Measurements from ENCODE around the gene SPIB. TPM values are rescaled to one million over a fixed set of nuclear protein-coding genes. Genes with fewer than 3 reads are reported as not detected.

Gene SPIB
- total RNA-seq, 1 experiment from 2014 or later = 0.43 TPM

DNA sequence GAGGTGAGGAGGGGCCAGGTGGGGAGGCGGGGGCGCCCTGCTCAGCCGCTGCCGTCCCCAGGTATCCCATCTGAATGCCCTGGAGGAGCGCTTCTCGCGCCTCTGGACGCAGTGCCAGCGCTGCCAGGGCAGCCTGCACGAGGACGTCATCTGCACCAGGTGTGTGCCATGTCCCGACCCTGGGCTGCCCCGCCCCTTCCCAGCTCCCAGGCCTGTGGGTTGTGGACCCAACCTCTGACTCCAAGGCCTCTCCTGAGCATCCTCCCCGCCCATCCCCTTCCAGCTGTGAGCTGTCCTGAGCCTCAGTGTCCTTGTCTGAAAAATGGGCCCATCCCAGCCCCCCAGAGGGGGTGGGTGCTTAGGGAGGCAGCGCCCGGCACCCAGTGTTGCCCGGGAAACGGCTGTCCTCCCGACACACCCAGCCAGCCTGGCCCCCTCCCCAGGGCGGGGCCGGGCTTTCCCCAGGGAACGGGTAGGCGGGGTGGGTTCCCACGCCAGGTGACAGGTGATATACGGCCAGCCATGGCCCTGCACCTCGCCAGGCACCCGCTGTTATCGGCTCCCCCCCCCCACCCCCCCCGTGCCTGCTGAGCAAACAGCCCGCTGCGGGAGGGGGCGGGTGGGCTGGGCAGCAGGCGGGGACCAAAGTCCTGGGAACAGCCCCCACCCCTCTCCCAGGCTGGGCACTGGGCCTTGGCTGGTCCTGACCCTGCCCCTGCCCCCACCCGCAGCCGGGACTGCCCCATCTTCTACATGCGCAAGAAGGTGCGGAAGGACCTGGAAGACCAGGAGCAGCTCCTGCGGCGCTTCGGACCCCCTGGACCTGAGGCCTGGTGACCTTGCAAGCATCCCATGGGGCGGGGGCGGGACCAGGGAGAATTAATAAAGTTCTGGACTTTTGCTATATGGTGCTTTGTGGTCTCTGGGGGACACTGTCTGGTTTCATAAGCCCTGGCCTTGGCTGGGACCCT, 1.3 kb upstream of the SPIB start:
- no peak for DNase-seq (ENCODE audit: low read depth)

DNA sequence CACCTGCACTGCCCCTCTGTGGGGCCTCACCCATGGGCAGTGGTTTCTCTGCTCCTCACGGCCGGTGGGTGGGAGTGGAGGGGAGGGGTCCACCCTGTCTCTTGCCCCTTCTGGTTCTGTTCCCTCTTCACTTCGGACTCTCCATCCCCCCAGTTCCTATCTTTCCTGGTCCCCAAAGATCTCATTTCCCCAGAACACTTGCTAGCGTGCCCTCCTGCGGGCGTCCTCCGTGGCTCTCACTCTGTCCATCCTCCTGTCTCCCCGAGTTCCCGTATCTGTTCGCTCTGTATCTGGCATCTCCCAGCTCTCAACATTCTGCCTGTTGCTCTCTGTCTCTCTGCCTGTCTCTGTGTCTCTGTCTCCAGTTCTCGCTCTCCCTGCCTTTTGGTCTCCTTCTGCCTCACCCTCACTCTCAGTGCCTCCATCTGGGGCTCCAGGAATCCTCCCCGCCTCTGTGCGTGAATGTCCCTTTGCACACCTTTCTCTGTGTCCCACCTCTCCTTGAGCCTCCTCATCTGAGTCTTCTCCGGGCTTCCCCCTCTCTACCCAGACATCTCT, 363 bp downstream of the SPIB start:
- DNase-seq (ENCODE audit: low read depth) = no peak

GRCh38 chr19:50419580-50420035, 870 bp downstream of the SPIB start:
- DNase-seq (ENCODE audit: low read depth) = no peak

DNA sequence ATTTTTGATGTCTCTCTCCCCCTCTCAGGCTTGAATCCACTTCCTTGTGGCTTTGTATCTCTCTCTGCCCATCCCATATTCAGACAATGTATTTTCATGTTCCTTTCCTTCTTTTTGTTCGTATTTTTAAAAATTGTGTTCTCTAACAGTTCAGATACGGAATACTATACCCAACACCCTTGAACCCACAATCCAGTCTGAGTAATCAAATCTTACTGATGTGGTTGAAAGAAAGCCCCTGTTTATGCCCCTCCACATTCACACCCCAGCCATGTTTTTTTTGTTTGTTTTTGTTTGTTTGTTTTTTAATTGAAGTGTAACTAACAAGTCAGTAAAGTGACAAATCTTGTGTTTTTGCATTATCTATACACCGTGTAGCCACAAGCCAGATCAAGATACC, 1.4 kb downstream of the SPIB start:
- no peak for DNase-seq (ENCODE audit: low read depth)

- DNase-seq (ENCODE audit: low read depth) = no peak
These were observed 2.1 kb downstream of the SPIB start for GRCh38 chr19:50420808-50421207.

DNA sequence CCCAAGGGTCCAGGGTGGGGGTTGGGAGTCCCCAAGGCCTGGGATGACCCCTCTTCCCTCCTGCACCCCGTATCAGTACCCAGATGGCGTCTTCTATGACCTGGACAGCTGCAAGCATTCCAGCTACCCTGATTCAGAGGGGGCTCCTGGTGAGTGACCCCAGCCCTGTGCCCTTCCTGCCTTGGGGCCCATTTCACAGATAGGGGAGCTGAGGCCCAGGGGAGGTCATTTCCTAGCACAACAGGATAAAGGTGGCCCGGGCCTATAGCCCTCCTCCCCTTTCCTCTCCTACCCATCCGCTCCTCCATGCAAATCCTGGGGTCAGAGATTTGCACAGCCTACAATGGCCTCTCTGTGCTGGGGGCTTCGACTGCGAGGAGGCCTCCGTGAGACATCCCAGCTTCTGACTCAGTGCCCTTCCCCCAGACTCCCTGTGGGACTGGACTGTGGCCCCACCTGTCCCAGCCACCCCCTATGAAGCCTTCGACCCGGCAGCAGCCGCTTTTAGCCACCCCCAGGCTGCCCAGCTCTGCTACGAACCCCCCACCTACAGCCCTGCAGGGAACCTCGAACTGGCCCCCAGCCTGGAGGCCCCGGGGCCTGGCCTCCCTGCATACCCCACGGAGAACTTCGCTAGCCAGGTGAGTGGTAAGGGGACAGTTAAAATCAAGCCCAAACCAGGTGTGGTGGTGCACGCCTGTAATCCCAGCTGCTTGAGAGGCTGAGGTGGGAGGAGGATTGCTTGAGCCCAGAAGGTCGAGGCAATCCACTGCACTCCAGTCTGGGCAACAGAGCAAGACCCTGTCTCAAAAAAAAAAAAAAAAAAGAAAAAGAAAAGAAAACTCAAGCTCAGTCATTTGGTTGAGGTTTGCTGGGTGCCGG, 3.9 kb downstream of the SPIB start:
- no peak for DNase-seq (ENCODE audit: low read depth)

GRCh38 chr19:50423279-50424113, 4.8 kb downstream of the SPIB start:
- no peak for DNase-seq (ENCODE audit: low read depth)

DNA sequence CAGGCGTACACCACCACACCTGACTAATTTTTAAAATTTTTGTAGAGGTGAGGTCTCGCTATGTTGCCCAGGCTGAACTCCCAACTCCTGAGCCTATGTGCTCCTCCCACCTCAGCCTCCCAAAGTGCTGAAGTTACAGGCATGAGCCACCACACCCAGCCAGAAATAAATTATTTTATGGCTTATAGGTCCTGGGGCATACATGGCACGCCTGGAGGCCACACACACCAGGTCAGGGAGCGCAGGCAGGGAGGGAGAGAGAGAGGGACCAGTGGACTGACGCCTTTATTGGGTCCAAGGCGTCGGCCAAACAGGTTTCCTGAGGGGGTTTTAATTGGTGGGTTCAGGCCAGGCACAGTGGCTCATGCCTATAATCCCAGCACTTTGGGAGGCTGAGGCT, 6.8 kb downstream of the SPIB start:
- DNase-seq (ENCODE audit: low read depth) = no peak

- no peak for DNase-seq (ENCODE audit: low read depth)
These were observed 8.7 kb downstream of the SPIB start for GRCh38 chr19:50427318-50427925.

- no peak for DNase-seq (ENCODE audit: low read depth)
These were observed 9.3 kb downstream of the SPIB start for GRCh38 chr19:50427997-50428425.

GRCh38 chr19:50428772-50429463, 10.2 kb downstream of the SPIB start:
- no peak for DNase-seq (ENCODE audit: low read depth)

GRCh38 chr19:50430888-50431342, 12.2 kb downstream of the SPIB start:
- no peak for DNase-seq (ENCODE audit: low read depth)

- peak; percentile 53 for DNase-seq (ENCODE audit: low read depth)
These were observed 12.8 kb downstream of the SPIB start for GRCh38 chr19:50431343-50432220.

DNA sequence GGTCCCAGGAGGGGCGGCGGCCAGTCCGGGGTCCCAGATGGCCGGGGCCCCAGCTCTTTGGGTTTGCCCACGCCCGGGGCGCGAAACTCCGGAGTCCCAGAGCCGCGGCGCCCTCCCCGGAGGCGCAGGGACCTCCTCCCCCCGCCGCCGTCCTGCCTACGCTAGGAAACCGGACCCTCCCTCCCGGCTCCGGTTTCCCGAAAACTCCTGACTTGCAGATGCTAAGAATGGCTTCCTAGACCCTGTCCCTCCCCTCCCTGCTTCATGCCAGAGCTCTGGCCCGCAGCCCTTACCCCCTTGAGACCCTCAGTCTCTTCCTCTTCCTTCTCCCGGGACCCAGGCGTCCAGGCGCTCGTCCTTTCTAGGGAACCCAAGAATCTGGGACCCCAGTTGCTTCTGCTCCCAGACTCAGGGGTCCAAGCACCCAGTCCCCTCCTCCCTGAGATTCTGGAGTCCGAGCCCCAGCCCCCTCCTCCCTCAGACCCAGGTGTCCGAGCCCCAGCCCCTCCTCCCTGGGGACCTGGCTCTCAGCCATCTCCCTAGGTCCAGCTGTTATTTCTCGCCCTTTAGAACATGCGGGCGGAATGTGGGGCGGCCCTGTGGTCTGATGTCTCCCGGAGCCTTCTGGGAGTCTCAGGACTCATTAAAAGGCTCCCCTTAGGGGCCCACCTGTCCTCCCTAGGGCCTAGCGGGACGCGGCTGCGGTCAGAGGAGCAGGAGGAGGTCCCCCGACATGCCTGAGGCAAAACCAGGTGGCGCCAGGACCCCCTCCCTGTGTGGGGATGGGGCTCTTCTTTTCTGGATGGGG, 13.7 kb downstream of the SPIB start, which contains the start of gene MYBPC2:
MYBPC2 (plus strand) TSS at position 672 of the 808 bp plus-strand sequence; CDS start at position 734, 62 bp downstream.
- no peak for DNase-seq (ENCODE audit: low read depth)

DNA sequence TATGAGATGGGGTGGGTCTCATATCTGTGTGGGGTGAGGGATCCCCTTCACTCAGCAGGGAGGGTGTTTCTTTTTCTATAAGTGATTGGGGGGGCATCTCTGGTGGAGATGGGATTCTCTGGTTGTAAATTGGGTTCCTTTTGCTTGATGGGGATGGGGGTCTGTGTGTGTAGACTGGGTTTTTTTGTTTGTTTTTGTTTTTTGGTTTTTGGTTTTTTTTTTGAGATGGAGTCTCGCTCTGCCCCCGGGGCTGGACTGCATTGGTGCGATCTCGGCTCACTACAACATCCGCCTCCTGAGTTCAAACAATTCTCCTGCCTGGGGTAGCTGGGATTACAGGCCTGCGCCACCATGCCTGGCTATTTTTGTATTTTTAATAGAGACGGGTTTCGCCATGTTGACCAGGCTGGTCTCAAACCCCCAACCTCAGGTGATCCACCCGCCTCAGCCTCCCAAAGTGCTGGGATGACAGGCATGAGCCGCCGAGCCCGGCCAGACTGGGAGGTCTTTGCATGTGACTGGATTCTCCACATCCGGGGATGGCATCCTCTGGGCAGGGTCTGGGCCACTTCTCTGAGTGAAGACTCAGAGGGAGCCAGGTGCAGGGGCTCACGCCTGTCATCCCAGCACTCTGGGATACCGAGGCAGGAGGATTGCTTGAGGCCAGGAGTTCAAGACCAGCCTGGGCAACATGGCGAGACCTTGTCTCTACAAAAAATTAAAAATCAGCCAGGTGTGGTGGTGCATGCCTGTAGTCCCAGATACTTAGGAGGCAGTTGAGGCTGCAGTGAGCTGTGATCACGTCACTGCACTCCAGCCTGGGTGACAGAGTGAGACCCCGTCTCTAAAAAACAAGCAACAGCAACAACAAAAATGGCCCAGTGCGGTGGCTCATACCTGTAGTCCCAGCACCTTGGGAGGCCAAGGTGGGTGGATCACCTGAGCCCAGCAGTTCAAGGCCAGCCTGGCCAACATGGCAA, 14.8 kb downstream of the SPIB start:
- DNase-seq (ENCODE audit: low read depth) = no peak

DNA sequence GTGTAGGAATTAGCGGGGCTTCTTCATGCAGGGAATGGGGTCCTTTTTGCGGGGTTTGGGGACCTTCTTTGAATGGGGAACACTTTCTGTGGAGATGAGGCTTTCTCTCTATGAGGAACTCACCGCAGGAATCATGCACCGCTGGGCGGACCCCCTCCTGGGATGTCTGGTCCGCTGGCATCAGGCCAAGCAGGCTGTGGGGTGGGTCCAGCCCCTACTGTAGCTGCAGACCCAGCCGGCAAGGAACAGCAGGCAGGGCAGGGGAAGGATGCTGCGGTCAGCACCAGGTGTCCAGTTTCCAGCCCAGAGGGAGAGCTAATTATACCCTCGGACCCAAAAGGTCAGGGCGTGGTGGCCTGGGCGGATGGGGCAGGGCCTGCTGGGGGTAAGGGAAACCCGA, 15.8 kb downstream of the SPIB start:
- no peak for DNase-seq (ENCODE audit: low read depth)

Data from HT1080 (cell line).